ENCODE data around the gene CFB. TPM values are rescaled to one million over a fixed set of nuclear protein-coding genes. Genes with fewer than 3 reads are reported as not detected.

Gene CFB
- total and polyA plus RNA-seq, 9 of the 15 experiments (the other 6 are each of a cell fraction or from before 2014, with no cell fraction given) = 0.08 to 0.91 (median 0.22) TPM; not detected in 4

DNA sequence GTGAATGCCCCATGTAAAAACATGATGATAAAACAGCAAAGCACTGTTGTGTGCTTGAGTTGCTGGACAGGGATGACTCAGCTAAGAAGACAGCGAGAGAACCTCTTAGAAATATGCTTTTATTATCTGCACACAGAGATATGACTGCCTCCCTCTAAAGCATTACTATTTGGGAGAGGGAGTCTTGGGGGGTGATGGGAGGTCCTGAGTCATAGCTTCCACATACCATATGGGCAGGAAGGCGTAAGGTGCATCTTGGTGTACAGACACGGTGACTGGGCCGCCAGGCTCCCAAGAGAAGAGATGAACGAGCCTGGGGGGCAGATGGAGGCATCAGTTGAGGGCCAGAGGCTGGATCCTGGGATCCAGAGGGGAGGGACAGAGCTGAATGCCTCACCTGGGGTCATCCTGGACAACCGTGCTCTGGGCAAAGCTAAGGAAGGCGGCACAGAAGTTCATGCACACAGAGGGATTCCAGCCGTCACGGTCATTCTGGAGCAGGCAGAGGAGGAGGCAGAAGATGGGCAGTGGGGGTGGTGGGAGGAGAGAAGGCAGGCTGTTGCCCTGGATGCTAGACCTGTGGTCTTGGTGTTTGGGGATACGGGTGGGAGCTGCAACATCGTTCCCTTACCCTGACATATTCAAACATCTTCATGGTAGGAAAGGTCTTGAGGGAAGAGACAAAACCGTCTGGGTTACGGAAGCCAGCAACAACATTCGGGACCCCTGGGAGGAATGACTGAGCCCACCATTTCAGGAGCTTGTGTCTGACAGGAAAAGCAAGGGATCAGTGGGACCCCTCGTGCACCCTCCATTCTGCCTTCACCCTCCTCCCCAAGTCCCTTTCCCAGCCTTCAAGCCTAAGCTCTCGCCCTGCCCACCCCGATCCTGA, 24.1 kb downstream of the CFB start (continued):
- TF ChIP-seq E2F8 (IDR thresholded peaks at IDR 0.05; ENCODE audit: low read depth, partially characterized antibody) (peak; percentile 57), TRIM24 (IDR thresholded peaks at IDR 0.05) (peak; percentile 6 to 19; a peak in 1 of 4 replicates), JUN (IDR thresholded peaks at IDR 0.05; ENCODE audit: borderline replicate concordance, low read depth, low read length) (peak; percentile 78), JUN (CRISPR knock-in tag; IDR thresholded peaks at IDR 0.05; ENCODE audit: borderline replicate concordance) (no peak; the same call in 1 of the 2 replicates), POLR2B (IDR thresholded peaks at IDR 0.05; ENCODE audit: low read depth, partially characterized antibody) (peak; percentile 28), YBX1 (IDR thresholded peaks at IDR 0.05) (no peak), MYNN (IDR thresholded peaks at IDR 0.05) (no peak; the same call in 1 of the 2 replicates), MYNN (CRISPR knock-in tag; IDR thresholded peaks at IDR 0.05) (no peak), NUFIP1 (IDR thresholded peaks at IDR 0.05; ENCODE audit: partially characterized antibody) (no peak), MITF (IDR thresholded peaks at IDR 0.05) (no peak), ELF4 (CRISPR knock-in tag; IDR thresholded peaks at IDR 0.05) (peak; percentile 62; the same call in 1 of the 2 replicates), ZNF354B (CRISPR knock-in tag; IDR thresholded peaks at IDR 0.05) (no peak), ZNF316 (IDR thresholded peaks at IDR 0.05) (peak; percentile 96), ZNF655 (CRISPR knock-in tag; IDR thresholded peaks at IDR 0.05) (no peak)
- TF ChIP-seq, protein P1, sequence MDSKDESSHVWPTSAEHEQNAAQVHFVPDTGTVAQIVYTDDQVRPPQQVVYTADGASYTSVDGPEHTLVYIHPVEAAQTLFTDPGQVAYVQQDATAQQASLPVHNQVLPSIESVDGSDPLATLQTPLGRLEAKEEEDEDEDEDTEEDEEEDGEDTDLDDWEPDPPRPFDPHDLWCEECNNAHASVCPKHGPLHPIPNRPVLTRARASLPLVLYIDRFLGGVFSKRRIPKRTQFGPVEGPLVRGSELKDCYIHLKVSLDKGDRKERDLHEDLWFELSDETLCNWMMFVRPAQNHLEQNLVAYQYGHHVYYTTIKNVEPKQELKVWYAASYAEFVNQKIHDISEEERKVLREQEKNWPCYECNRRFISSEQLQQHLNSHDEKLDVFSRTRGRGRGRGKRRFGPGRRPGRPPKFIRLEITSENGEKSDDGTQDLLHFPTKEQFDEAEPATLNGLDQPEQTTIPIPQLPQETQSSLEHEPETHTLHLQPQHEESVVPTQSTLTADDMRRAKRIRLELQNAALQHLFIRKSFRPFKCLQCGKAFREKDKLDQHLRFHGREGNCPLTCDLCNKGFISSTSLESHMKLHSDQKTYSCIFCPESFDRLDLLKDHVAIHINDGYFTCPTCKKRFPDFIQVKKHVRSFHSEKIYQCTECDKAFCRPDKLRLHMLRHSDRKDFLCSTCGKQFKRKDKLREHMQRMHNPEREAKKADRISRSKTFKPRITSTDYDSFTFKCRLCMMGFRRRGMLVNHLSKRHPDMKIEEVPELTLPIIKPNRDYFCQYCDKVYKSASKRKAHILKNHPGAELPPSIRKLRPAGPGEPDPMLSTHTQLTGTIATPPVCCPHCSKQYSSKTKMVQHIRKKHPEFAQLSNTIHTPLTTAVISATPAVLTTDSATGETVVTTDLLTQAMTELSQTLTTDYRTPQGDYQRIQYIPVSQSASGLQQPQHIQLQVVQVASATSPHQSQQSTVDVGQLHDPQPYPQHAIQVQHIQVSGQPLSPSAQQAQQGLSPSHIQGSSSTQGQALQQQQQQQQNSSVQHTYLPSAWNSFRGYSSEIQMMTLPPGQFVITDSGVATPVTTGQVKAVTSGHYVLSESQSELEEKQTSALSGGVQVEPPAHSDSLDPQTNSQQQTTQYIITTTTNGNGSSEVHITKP (IDR thresholded peaks at IDR 0.05; ENCODE audit: partially characterized antibody) = peak; percentile 34
- TF ChIP-seq, protein P2, sequence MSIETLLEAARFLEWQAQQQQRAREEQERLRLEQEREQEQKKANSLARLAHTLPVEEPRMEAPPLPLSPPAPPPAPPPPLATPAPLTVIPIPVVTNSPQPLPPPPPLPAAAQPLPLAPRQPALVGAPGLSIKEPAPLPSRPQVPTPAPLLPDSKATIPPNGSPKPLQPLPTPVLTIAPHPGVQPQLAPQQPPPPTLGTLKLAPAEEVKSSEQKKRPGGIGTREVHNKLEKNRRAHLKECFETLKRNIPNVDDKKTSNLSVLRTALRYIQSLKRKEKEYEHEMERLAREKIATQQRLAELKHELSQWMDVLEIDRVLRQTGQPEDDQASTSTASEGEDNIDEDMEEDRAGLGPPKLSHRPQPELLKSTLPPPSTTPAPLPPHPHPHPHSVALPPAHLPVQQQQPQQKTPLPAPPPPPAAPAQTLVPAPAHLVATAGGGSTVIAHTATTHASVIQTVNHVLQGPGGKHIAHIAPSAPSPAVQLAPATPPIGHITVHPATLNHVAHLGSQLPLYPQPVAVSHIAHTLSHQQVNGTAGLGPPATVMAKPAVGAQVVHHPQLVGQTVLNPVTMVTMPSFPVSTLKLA (conservative IDR thresholded peaks at IDR 0.05) = peak in 1 of 2 experiments; percentile 52; a peak in 2 of 4 replicates
